ENCODE results near the gene PFN3.

Gene PFN3

GRCh38 chr5:177437623-177438022, 37.2 kb upstream of the PFN3 start:
- DNase-seq = no peak

GRCh38 chr5:177435847-177436536, 35.5 kb upstream of the PFN3 start:
- DNase-seq = no peak

- DNase-seq = no peak
These were observed 34.7 kb upstream of the PFN3 start for GRCh38 chr5:177434942-177435738.

- DNase-seq = no peak
These were observed 34.0 kb upstream of the PFN3 start for GRCh38 chr5:177434437-177434836.

GRCh38 chr5:177433658-177434217, 33.3 kb upstream of the PFN3 start:
- no peak for DNase-seq

GRCh38 chr5:177432839-177433657, 32.6 kb upstream of the PFN3 start:
- no peak for DNase-seq

GRCh38 chr5:177432143-177432838, 31.8 kb upstream of the PFN3 start:
- no peak for DNase-seq

- DNase-seq = no peak
These were observed 31.1 kb upstream of the PFN3 start for GRCh38 chr5:177431317-177432142.

- no peak for DNase-seq
These were observed 30.5 kb upstream of the PFN3 start for GRCh38 chr5:177430972-177431316.

- DNase-seq = no peak
These were observed 29.9 kb upstream of the PFN3 start for GRCh38 chr5:177430140-177430951.

GRCh38 chr5:177429248-177430040, 29.0 kb upstream of the PFN3 start:
- DNase-seq = no peak

- DNase-seq = no peak
These were observed 28.2 kb upstream of the PFN3 start for GRCh38 chr5:177428574-177429217.

- DNase-seq = no peak
These were observed 27.6 kb upstream of the PFN3 start for GRCh38 chr5:177427919-177428573.

- DNase-seq = no peak
These were observed 26.9 kb upstream of the PFN3 start for GRCh38 chr5:177427211-177427822.

- no peak for DNase-seq
These were observed 26.2 kb upstream of the PFN3 start, which contains the start of gene GRK6 for GRCh38 chr5:177426566-177427210. Gene GRK6 (plus strand): TSS chr5:177426676. CDS start chr5:177426846, 170 bp downstream.

- peak; percentile 100 for DNase-seq
These were observed 25.5 kb upstream of the PFN3 start for GRCh38 chr5:177425801-177426565.

Data from SHP77 treated with DMSO at 0.1 percent for 48 hours (cell line).